T follicular helper cell (primary cell): ENCODE measurements around the gene COQ10A.
A peak's percentile ranks its signal among the peaks of the same experiment; 100 is the strongest.
"Not testable (repeated sequence)": the region's sequence is repeated elsewhere in the genome, so short reads cannot be mapped to it uniquely, and the experiment has no call there.

ENCODE experiments used
- DNase-seq: peaks from one replicate; pipeline ENCODE4 v3.0.0-alpha.2; 2020; ENCODE audit warnings: low read depth

The COQ10A gene

DNA sequence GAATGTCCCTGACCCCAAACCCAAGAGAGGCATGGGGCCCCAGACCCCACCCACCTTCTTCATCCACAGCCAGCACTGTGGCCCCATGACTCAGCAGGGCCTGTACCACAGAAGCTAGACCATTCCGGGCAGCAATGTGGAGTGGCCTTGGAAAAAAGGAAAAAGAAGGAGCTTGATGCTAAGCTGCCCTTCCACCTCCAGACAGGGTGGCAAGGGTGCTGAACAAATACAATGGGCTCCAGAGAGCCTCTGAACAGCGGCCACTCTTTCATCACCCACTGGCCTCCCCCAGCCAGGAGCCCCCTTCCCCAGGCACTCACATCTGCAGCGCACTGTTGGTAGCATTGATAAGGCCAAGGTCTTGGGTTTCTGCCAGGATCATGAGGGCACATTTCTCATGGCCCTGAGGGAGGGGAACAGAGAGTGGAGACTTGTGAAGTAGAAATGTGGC lies 23.0 kb upstream of the COQ10A start:
- DNase-seq: no peak

DNA sequence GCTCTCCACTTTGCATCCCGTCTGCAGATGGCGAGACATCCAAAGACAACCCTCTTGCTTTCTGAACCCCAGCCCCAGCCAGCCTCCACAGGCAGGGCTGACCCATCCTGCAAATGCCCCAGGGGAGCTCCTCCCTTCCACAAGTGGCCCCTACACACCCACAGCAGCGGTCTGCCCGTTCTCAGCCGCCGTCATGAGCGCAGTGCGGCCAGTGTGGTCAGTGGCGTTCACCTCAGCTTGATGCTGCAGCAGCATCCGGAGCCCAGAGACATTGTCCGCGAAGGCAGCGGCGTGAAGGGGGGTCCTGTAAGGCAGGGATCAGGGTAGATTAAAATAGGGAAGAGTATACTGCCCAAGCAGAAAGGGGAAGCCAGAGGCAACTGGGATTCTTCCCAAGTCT lies 22.2 kb upstream of the COQ10A start:
- no peak for DNase-seq

DNA sequence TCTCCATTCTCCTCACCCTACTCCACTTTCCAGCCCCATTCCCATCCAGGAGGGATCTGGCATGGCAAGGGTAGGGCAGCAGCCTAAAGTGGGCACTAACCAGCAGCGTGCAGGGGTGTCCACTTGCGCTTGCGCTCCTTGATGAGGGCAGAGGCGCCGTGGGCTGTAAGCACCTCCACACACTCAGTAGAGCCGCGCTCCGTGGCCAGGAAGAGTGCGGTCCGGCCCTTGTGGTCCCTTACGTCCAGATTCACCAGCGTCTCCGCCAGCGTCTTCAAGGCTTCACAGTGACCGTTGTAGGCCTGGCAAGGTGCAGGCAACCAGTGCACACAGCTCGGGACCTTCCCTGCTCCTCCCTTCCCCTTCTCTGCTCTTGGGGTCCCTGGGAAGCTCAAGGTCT lies 18.8 kb upstream of the COQ10A start:
- DNase-seq: no peak

DNA sequence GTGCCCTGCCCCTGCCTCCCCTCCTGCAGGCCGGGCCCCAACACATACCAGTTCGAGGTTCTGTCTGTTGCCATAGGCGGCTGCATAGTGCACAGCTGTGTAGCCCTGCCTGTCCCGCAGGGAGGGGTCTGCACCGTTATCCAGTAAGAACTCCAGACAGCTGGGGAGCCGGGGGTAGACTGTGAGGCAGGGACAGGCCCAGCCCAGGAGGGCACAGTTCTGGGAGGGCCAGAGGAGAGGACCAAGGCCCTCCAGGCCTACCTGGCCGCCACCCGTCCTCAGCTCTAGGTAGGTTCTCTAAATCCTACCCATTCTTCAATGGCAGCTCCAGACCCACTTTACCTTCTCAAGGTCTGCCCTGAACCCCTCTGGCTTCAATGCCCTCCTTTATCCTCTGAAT lies 18.0 kb upstream of the COQ10A start:
- DNase-seq: no peak

DNA sequence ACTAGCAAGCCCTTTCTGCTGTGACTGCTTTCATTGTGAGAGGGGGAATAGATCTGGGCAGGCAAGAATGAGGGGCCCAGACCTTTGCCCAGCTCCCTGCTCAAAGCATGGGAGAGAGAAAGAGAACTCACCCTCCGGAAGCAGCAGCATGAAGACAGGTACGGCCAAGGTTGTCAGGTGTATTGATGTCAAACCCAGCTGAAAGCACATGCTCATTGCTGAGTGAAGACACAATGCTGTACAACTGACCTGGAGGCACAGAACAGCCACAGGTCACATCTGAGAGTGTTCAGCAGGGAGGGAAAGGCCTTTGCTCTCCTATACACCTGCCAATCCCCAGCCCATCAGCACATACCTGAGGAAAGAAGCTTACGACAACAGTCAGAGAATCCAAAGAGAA lies 14.1 kb upstream of the COQ10A start:
- no peak for DNase-seq

DNA sequence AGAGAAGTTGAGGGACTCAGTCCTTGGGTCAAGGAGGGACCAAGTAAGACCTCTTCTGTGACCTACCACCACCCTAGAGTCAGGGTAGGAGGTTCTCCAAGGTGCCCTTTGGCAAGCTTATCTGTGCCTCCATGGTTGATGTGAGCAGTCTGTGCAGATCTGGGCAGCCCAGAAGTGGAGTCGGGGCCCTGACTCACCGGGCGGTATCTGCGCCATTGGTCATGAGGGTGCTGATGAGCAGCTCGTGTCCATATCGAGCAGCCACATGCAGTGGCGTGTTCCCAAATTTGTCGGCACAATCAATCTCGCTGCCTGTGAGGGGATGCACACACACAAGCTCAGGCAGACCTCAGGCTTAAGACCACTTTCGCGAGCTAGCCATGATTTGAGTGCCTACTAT lies 13.7 kb upstream of the COQ10A start:
- no peak for DNase-seq

DNA sequence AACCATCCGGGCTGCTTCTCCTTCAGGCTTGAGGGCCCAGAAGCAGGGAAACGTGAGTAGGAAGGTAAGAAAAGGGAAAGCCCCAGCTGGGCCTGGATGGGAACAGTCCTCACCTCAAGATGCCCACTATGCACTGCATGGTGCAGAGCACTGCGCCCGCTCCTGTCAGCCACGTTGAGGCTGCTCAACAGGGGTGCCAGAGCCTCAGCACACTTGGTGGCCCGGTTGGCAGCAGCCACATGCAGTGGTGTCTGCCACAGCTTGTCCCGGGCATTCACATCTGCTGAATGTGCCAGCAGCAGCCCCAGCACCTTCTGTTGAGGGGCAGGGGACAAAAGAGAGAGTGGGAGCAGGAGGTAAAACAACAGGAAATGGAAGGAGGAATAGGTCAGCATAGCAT lies 11.1 kb upstream of the COQ10A start:
- DNase-seq: no peak

DNA sequence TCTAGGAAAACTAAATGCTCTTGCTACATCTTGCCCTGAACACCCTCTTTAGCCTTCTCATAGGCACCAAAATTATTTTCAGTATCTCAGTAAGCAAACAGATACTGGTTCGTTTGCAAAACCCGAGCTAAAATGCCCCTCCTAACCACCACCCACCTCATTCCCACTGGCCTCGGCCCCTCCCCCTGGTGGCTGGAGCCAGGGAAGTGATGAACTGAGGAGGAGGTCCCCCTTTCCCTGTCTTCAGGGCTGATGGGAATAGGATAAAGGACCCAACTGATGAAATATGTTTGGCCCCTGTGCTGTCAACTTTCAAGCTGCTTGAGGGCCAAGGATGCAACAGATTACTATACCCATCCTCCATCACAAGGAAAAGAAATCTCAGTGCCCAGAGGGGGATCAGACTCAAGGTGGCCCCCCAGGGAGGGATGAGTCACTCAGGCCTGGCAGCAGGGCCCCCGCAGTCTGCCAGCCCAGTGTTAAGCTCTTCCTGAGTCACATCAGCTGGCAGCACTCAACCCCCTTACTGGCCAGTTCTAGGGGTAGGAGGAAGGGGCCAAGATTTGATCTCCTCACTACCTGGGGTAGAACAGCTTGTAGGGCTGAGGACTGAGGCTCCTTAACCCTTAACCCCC lies 10.3 kb upstream of the COQ10A start:
- DNase-seq: no peak

DNA sequence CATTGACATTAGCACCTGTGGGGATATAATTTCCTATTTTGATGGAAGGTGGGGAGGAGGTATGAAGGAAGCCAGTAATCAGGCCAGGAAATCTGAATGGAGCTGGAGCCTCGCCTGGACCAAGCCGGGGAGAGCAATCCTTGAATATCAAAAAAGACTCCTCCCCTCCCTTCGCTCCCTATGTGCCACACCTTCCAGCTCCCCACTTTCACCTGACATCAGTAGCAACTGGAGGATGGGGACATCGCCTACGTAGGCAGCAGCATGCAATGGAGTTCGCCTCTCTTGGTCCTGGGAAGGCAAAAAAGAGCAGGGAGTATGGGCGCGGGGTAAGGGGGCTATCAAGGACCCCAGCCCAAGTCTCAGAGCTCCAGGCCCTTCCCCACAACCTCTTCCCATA lies 9.7 kb upstream of the COQ10A start:
- DNase-seq: no peak

DNA sequence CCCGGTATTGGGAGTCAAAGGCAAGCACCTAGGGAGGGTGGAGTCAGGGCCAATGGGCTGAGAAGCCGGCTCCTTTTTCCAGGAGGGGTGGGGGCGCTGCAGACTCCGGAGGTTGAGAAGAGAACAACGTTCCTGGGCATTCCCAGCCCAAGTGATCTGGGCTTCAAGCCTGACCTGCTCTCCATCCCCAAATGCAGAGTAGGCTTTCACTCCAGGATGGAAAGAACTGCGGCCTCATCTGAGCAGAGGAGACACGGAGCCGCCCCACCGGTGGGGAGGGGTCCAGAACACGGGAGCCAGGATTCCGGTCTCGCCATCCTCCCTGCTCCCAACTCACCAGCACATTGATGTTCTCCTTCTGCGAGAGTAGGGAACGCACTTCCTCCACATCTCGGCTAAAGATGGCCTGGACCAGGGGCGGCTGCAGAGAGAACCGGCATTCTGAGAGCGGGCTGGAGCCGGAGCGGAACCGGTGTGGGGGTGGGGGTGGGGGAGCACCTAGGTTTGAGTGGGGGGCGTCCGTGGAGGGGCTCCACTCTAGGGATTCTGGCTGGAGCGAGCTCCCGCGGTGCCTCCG lies 9.2 kb upstream of the COQ10A start:
- no peak for DNase-seq

DNA sequence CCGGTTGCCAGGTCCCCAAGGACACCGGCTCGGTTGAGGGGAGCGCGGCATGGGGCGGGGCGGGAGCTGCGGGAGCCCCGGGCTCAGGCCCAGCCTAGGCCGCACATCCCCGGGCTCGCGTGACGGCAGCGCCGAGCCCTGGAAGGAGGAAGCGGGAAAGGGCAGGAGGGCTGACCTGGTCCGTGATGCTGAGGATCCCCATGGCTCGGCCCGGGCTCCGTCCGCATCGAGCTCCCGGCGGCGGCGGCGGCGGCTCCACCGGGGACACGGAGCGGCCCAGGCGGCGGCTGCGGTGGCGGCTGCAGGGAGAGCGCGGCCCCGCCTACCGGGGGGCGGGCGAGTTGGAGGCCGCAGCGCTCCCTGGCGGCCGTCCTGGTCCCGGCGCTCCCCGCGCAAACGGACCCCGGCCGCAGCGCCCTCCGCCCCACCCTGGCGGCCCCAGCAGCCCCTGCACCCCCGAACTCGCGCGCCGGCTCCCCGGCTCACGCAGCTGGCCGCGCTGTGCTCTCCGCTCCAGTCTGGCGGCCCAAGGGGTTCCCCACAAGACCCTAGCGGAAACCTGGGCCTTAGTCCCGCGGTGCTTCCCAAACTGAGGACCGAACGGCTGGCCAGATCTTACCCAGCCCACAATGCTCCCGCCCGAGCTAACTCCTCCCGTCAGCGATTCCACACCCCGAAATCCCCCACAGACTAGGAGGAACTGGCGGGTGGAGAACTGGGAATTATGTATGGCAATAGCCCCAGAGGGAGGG lies 8.5 kb upstream of the COQ10A start, which contains the start of gene ANKRD52:
ANKRD52 (minus strand) TSS at position 317 of the 752 bp plus-strand sequence; CDS start at position 202, 115 bp downstream.
- DNase-seq: peak; percentile 69

DNA sequence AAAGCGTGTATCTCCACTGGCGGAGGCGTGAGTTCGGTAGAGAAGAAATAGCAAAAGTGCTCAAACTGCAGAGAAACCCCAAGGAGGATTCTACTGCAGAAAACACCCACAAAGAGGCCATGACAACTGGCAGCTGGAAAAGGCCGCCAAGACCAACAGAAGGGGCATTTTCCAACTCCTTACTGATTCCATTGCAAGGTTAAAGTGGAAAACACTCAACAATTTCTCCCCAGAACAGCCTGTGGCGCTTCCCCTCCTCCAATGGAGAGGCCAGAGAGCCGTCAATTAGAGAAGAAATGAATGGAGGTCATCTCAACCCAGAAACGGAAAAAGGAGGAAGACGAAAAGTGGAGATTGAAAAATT lies 7.9 kb upstream of the COQ10A start:
- no peak for DNase-seq

DNA sequence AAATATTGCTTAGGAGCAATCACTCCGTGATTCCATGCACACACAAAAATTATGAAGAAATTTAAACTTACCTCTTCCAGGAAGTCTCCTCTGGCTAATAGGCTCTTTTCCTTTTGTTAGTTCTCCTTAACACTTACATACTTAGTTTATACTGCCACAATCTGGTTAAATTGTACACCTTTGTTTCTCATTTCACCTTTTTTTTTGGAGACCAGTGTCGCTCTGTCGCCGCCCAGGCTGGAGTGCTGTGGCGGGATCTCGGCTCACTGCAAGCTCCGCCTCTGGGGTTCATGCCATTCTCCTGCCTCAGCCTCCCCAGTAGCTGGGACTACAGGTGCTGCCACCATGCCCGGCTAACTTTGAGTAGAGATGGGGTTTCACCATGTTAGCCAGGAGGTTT lies 6.4 kb upstream of the COQ10A start:
- no peak for DNase-seq

DNA sequence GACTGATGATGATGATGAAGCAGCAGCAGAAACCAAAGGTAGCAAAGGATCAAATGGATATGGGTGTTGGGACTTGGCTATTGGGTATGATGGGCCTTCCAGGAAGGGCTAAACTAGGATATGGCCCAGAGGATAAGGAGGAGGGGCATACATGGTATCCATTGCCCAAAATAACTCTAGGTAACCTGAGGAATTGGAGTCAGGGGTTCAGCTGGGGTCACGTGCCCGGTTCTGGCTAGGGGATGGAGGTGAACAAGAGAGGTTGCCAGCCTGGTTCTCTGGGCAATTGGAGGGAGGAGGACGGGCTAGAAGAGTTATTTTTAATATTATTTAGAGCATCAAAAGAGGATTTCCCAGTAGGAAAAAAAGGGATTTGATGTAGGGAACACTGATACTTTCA lies 5.8 kb upstream of the COQ10A start:
- no peak for DNase-seq

DNA sequence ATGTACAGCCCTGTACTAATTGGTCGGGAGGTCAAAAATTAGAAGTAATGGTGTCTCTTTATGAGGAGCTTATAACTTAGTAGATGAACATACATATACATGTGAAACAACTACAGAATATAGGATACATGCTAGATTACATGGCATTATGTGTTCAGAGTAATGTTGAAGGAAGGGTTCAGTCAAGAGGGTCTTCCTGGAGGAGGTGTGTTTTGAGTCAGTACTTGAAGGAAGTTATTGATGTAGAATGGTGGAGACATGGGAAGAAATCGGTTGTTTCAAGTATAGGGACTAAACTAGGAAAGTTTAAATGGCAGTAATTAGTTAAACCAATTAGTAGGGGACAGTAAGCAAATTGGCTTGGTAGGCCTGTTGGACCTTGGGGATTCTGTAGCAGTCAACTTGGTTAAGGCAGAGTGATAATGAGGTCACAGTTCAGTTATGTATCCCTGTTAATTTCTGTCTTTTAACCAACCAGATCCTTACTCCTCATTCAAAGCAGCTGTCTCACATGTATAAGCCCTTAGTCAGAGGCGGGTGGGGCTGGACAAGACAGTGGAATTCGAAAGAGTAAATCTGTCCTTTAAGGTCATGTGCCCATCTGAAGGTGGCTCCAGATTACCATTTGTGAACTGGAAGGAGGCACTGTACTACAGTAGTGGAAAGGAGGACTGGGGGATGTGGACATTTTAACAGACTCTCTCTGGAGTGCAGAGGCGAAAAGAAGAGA lies 5.1 kb upstream of the COQ10A start:
- DNase-seq: no peak

DNA sequence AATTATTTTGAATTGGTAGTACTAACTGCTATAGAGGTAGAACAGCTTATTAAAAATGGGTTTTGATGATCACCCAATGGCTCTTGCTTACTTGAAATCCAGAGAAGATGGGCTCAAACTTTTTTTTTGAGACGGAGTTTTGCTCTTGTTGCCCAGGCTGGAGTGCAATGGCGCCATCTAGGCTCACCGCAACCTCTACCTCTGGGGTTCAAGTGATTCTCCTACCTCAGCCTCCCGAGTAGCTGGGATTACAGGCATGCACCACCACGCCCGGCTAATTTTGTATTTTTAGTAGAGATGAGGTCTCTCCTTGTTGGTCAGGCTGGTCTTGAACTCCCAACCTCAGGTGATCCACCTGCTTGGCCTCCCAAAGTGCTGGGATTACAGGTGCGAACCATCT lies 3.8 kb upstream of the COQ10A start:
- DNase-seq: not testable (repeated sequence)

DNA sequence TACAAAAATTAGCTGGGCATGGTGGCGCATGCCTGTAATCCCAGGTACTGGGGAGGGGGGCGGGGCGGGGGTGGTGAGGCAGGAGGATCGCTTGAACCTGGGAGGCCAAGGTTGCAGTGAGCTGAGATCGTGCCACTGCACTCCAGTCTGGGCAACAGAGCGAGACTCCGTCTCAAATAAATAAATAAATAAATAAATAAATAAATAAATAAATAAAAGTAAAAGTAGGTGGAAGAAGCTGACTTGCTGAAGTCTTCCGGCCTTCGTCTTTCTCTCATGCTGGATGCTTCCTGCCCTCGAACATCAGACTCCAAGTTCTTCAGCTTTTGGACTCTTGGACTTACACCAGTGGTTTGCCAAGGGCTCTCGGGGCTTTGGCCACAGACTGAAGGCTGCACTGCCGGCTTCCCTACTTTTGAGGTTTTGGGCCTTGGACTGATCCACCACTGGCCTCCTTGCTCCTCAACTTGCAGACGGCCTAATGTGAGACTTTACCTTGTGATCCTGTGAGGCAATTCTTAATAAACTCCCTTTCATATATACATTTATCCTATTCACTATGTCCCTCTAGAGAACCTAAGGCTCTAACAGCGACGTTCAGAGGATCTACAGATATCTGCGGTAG lies 562 bp upstream of the COQ10A start:
- DNase-seq: not testable (repeated sequence)

DNA sequence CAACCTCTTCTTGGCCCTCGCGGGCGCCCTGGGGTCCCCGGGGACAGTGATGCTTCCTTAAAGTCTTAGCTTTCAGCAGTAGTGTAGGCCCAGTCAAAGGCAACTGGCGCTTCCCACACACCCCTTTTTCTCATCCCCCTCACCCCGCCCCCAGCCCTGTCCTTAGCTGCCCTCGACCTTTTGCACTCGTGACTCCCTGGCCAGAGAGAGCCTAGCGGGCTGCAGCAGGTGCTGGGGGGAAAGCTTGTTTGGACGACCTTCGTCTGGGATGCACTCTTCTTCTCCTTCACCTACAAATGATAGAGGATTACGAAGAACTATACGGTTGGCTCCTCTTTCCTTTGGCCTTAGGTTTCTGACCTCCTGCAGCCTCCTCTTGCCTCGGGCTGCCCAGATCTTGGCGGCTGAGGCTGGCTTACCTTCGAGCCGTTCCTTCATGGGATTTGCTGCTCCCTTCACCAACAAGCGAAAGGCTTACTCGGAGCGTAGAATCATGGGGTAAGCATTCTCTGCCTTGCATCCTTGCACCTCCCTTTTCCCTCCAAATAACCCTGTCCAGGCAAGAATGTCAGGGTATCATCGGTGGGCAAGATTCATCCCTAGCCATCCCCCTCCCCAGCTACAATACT lies 815 bp downstream of the COQ10A start:
- no peak for DNase-seq

DNA sequence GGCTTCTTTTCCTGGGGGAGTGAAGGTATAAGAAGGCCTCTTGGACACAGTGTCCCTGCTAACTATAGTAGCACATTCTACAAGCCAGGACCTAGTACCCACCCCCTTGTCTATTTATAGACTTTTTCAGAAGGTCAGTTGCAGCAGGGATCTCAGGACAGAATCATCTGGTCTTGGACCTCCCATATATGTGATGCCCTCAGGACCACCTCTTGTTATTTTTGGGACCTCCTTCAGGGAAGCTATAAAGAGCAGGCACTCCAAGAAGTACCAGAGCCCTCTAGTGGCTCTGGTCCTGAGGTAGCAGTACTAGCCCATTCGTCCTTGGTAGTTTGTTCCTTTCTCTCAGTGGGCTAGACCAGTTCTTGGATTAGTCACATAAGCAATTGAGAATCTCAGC lies 4.3 kb downstream of the COQ10A start:
- no peak for DNase-seq

DNA sequence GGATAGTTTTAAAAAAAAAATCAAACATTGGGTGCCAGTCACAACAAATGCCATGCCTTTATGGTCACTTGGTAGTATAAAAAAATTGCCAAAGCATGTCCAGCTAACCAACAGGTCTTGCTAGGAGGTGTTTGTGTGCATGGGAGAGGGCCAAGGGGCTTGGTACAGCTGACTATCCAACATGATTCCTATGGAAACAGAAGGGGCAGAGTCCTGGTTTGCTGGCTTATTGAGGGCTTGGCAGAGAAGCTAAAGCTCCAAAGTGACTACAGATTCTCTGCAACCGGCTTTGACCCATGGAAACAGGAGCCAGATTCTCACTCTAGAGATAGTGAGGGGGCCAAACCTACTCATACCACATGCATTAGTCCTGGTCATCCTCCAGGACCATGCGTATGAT lies 5.7 kb downstream of the COQ10A start:
- DNase-seq: not testable (repeated sequence)

DNA sequence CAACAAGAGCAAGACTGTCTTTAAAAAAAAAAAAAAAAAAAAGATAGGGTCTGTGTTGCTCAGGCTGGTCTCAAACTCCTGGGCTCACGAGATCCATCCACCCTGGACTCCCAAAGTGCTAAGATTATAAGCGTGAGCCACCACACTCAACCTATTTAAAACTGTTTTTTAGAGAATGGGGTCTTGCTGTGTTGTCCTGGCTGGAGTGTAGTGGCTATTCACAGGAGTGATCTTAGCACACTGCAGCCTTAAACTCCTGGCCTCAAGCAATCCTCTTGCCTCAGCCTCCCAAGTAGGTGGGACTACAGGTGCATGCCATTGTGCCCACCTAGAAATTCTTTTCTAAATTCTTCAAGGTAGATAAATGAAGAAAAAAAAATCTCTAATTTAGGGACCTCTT lies 7.6 kb downstream of the COQ10A start:
- no peak for DNase-seq

DNA sequence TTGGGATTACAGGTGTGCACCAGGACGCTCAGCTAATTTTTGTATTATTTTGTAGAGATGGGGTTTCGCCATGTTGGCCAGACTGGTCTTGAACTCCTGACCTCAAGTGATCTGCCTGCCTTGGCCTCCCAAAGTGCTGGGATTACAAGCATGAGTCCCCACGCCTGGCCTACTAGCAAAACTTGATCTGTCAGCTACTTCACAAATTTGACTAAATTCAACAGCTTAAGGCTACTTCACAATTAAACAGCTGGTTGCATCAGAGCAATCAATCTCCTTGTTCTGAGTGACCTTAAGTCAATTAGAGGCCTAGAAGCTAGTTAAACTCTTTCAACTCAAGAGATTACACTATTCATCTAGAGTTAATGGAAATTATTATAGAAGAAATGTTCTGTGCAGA lies 12.2 kb downstream of the COQ10A start:
- no peak for DNase-seq
